ENCODE results near the gene FRAT1. TPM values are rescaled to one million over a fixed set of nuclear protein-coding genes. Genes with fewer than 3 reads are reported as not detected.

Gene FRAT1
- total and polyA plus RNA-seq, 2 donors (not counting 3 experiments of a cell fraction or from before 2014, with no cell fraction given), result 2.2 to 3.2 TPM

DNA sequence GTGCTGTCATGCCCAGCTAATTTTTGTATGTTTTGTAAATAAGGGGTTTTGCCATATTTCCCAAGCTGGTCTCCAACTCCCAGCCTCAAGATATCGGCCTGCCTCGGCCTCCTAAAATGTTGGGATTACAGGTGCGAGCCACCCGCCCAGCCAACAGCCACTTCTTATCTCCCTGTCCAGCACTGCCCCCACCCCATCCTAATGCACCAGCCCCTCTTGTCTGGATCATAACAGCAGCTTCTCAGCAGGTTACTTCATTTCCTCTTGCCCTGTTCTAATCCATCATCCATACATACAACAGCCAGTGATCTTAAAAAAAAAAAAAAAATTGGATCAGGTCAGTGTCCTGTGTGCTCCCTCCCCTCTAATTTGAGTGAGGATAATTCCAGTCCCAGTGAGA is 28.2 kb downstream of the FRAT1 start:
- TF ChIP-seq EZH2 (IDR thresholded peaks at IDR 0.05; ENCODE audit: borderline replicate concordance, low read depth, low read length, severe bottlenecking) (no peak), POLR2A (IDR thresholded peaks at IDR 0.05; ENCODE audit: low read depth, low read length) (no peak), JUN (IDR thresholded peaks at IDR 0.05; ENCODE audit: borderline replicate concordance, insufficient read depth, insufficient read length, low read depth) (no peak), POLR2AphosphoS5 (IDR thresholded peaks at IDR 0.05; ENCODE audit: insufficient read depth, low read depth, low read length) (no peak), MYC (IDR thresholded peaks at IDR 0.05; ENCODE audit: low read depth, low read length) (no peak), GATA2 (IDR thresholded peaks at IDR 0.05; ENCODE audit: insufficient read depth, insufficient read length, low read depth, low read length) (no peak), FOS (IDR thresholded peaks at IDR 0.05; ENCODE audit: borderline replicate concordance, insufficient read depth, low read length) (no peak)
- TF ChIP-seq, protein P1, sequence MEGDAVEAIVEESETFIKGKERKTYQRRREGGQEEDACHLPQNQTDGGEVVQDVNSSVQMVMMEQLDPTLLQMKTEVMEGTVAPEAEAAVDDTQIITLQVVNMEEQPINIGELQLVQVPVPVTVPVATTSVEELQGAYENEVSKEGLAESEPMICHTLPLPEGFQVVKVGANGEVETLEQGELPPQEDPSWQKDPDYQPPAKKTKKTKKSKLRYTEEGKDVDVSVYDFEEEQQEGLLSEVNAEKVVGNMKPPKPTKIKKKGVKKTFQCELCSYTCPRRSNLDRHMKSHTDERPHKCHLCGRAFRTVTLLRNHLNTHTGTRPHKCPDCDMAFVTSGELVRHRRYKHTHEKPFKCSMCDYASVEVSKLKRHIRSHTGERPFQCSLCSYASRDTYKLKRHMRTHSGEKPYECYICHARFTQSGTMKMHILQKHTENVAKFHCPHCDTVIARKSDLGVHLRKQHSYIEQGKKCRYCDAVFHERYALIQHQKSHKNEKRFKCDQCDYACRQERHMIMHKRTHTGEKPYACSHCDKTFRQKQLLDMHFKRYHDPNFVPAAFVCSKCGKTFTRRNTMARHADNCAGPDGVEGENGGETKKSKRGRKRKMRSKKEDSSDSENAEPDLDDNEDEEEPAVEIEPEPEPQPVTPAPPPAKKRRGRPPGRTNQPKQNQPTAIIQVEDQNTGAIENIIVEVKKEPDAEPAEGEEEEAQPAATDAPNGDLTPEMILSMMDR (IDR thresholded peaks at IDR 0.05; ENCODE audit: extremely low read depth in 1 of 2, insufficient read depth in 1 of 2, low read depth in 1 of 2, low read length in 2 of 2), result no peak
- TF ChIP-seq, protein P2, sequence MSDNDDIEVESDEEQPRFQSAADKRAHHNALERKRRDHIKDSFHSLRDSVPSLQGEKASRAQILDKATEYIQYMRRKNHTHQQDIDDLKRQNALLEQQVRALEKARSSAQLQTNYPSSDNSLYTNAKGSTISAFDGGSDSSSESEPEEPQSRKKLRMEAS (IDR thresholded peaks at IDR 0.05; ENCODE audit: insufficient read depth, insufficient read length), result no peak
- no TSS peak for BruUV-seq (replicated peaks)
- no peak for DNase-seq (ENCODE audit: low read depth, low spot score)
- POLR2A ChIA-PET, result no interaction called here
- H3K4me2 ChIP-seq (ENCODE audit: insufficient read depth, low read length), result no peak overlapping the region
- no peaks in the 10 kb centered on the region for H3K9me1 ChIP-seq (replicated peaks; ENCODE audit: control insufficient read depth, extremely low read depth, insufficient read depth, low read length)
- no peaks in the 10 kb centered on the region for H3K27me3 ChIP-seq (ENCODE audit: control insufficient read depth in 2 of 2, insufficient read depth in 2 of 2, low read length in 2 of 2)
- no peaks in the 10 kb centered on the region for H4K20me1 ChIP-seq (replicated peaks; ENCODE audit: control insufficient read depth, extremely low read depth, insufficient read depth, low read length)
- no peak overlapping the region for H3K27ac ChIP-seq (ENCODE audit: insufficient read depth, low read depth, low read length)
- no peak overlapping the region for H2AFZ ChIP-seq (ENCODE audit: low read depth, low read length)
- no peaks in the 10 kb centered on the region for H3K9me3 ChIP-seq (replicated peaks; ENCODE audit: control insufficient read depth, insufficient read depth, low read length)
- CTCF ChIA-PET, result no interaction called here
- intact Hi-C loops (cut with micrococcal nuclease), result no loop called here
- H3K36me3 ChIP-seq (ENCODE audit: control insufficient read depth in 2 of 2, extremely low read depth in 1 of 2, insufficient read depth in 2 of 2, low read length in 2 of 2), result no peaks in the 10 kb centered on the region
- dilution Hi-C loops (cut with MboI; ENCODE audit: extremely low pct_ligation_motif_present, low sequenced_read_pairs), result no loop called here
- no peaks in the 10 kb centered on the region for H3K79me2 ChIP-seq (ENCODE audit: control insufficient read depth, insufficient read depth, low read length)
- no peak overlapping the region for H3K4me3 ChIP-seq (replicated peaks in 1 of 3; ENCODE audit: insufficient read depth in 1 of 3, low read depth in 1 of 3, low read length in 3 of 3)
- no peak overlapping the region for H3K9ac ChIP-seq (replicated peaks; ENCODE audit: extremely low read depth, insufficient read depth, low read length)
- no peak for FAIRE-seq
- no peaks in the 10 kb centered on the region for H3K4me1 ChIP-seq (ENCODE audit: control insufficient read depth, extremely low read depth, insufficient read depth, low read length)

Measured in endothelial cell of umbilical vein (primary cell).